Stimulated activated CD4-positive, alpha-beta T cell treated with anti-CD3 and anti-CD28 coated beads, Interleukin-4, amount 100 ng/mL, for 24 hours (primary cell): Measurements from ENCODE around the gene RAB4A.
A peak's percentile ranks its signal among the peaks of the same experiment; 100 is the strongest.
"Not testable (repeated sequence)": the region's sequence is repeated elsewhere in the genome, so short reads cannot be mapped to it uniquely, and the experiment has no call there.

Experiments used
- DNase-seq: peaks from one replicate; pipeline ENCODE4 v3.0.0-alpha.2; 2020

Gene RAB4A

GRCh38 chr1:229300099-229300757 lies 29.3 kb downstream of the RAB4A start:
- DNase-seq, result no peak

GRCh38 chr1:229302740-229303139 lies 31.8 kb downstream of the RAB4A start:
- DNase-seq, result no peak

- DNase-seq, result no peak
Observed at GRCh38 chr1:229303855-229304254, 32.9 kb downstream of the RAB4A start.

- DNase-seq, result no peak
Observed at GRCh38 chr1:229305392-229305791, 34.5 kb downstream of the RAB4A start.

- DNase-seq, result no peak
Observed at GRCh38 chr1:229309074-229309473, 38.2 kb downstream of the RAB4A start.

- no peak for DNase-seq
Observed at GRCh38 chr1:229309684-229310083, 38.8 kb downstream of the RAB4A start.

GRCh38 chr1:229310833-229311232 lies 39.9 kb downstream of the RAB4A start:
- DNase-seq, result no peak

- no peak for DNase-seq
Observed at GRCh38 chr1:229316166-229316565, 45.3 kb downstream of the RAB4A start.

GRCh38 chr1:229318056-229318455 lies 47.1 kb downstream of the RAB4A start:
- DNase-seq, result no peak

GRCh38 chr1:229319487-229319886 lies 48.6 kb downstream of the RAB4A start:
- DNase-seq, result no peak

GRCh38 chr1:229323201-229323600 lies 52.3 kb downstream of the RAB4A start:
- DNase-seq, result no peak

GRCh38 chr1:229323885-229324553 lies 53.1 kb downstream of the RAB4A start:
- DNase-seq, result no peak

GRCh38 chr1:229325401-229325800 lies 54.5 kb downstream of the RAB4A start:
- DNase-seq, result no peak

GRCh38 chr1:229325853-229326487 lies 55.1 kb downstream of the RAB4A start:
- no peak for DNase-seq

GRCh38 chr1:229326601-229327000 lies 55.7 kb downstream of the RAB4A start:
- no peak for DNase-seq

- DNase-seq, result not testable (repeated sequence)
Observed at GRCh38 chr1:229327765-229328164, 56.9 kb downstream of the RAB4A start.

GRCh38 chr1:229328598-229329362 lies 57.9 kb downstream of the RAB4A start:
- no peak for DNase-seq

- DNase-seq, result no peak
Observed at GRCh38 chr1:229334269-229334668, 63.4 kb downstream of the RAB4A start.

GRCh38 chr1:229334716-229335115 lies 63.8 kb downstream of the RAB4A start:
- DNase-seq, result no peak

GRCh38 chr1:229336345-229336744 lies 65.4 kb downstream of the RAB4A start:
- no peak for DNase-seq

GRCh38 chr1:229339086-229339485 lies 68.2 kb downstream of the RAB4A start:
- DNase-seq, result no peak

- peak; percentile 35 for DNase-seq
Observed at GRCh38 chr1:229339520-229339919, 68.6 kb downstream of the RAB4A start.

- DNase-seq, result no peak
Observed at GRCh38 chr1:229340496-229340895, 69.6 kb downstream of the RAB4A start.
